Progenitor cell of endocrine pancreas (in vitro differentiated cells): ENCODE measurements around the gene RRP15. TPM values are rescaled to one million over a fixed set of nuclear protein-coding genes. Genes with fewer than 3 reads are reported as not detected.

Source experiments
- DNase-seq: peaks from one replicate; pipeline ENCODE4 v3.0.0; 2021; ENCODE audit warnings: low spot score; ENCODE audit not compliant: unreplicated experiment
- H3K27ac Mint-ChIP-seq: 2 replicates; pipeline ENCODE4 v1.8.0; 2021; ENCODE audit warnings: mild to moderate bottlenecking, moderate library complexity, mixed read lengths
- H3K27me3 Mint-ChIP-seq: 2 replicates; pipeline ENCODE4 v1.8.0; 2021; ENCODE audit warnings: mixed read lengths
- H3K36me3 Mint-ChIP-seq: 2 replicates; pipeline ENCODE4 v1.8.0; 2022; ENCODE audit warnings: mixed read lengths; ENCODE audit not compliant: insufficient read depth
- H3K4me1 Mint-ChIP-seq: 2 replicates; pipeline ENCODE4 v1.8.0; 2021; ENCODE audit warnings: low read depth, mixed read lengths
- H3K4me3 Mint-ChIP-seq: 2 replicates; pipeline ENCODE4 v1.8.0; 2021; ENCODE audit warnings: low read depth, mild to moderate bottlenecking, moderate library complexity, mixed read lengths
- H3K9me3 Mint-ChIP-seq: 2 replicates; pipeline ENCODE4 v1.8.0; 2021; ENCODE audit warnings: low read depth, mixed read lengths
- CTCF ChIP-seq: fragments of 200-600 bp; sonication (generic); IDR thresholded peaks from one replicate; pipeline ENCODE4 v1.5.0; 2021; ENCODE audit warnings: antibody characterized with exemption, mild to moderate bottlenecking; ENCODE audit not compliant: unreplicated experiment
- total RNA-seq: library from RNA; stranded (reverse); gene quantifications from 2 replicates; pipeline ENCODE4 v1.2.1, GENCODE V29; 2021

Gene RRP15
- total RNA-seq, 1 donor from 2014 or later, result 24.6 TPM

DNA sequence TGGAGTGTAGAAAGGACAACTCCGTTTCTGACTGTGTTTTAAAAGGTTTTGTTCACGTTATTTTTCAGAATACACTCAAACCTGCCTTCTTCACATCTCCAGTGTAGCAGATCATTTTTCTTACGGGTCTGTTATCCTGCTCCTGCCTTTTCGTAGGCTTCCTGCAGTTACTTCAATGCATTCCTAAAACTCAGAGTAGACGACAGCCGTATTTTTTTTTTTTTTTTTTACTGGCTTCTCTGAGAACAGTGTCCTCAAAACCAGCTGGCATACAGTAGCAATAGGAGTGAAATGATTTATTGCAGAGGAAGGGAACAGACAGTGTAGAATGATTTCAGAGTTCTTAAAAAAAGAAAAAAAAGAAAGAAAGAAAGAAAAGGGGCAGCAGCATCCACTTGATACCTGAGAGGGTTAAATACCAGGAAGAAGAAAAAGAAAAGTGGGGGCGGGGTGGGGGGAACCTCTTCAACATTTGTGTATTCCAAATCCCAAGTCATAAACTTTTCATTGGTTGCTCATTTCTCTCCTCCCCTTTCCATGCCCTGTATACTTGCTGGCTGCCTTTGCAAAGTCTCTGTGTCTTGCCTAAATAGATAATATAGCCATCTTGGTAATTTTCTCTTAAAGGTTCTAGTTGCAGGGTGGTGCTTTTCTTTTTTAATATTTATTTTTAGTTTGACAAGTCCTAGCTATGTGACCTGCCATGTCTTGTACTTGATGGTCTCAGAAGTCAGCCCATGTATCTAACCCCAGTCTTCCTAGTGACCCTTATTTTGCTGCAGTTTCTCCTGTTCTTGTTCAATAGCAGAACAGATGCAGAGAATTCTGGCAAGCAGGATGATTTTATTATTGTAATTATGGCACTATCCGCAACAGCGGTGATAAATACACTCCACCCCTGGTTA, 62.9 kb downstream of the RRP15 start:
- Mint-ChIP-seq H3K4me3 (no peak overlapping the region), H3K27ac (peak overlapping the region; percentile 90), H3K27me3 (no peaks in the 10 kb centered on the region), H3K4me1 (peaks cover 23% of the 10 kb centered on the region), H3K9me3 (no peaks in the 10 kb centered on the region), H3K36me3 (peaks cover 6% of the 10 kb centered on the region)
- TF ChIP-seq CTCF, result no peak
- DNase-seq, result no peak

- Mint-ChIP-seq H3K36me3 (peaks cover 11% of the 10 kb centered on the region), H3K4me1 (peaks cover 23% of the 10 kb centered on the region)
- TF ChIP-seq CTCF, result no peak
Observed at GRCh38 chr1:218348628-218349071, 63.6 kb downstream of the RRP15 start.

DNA sequence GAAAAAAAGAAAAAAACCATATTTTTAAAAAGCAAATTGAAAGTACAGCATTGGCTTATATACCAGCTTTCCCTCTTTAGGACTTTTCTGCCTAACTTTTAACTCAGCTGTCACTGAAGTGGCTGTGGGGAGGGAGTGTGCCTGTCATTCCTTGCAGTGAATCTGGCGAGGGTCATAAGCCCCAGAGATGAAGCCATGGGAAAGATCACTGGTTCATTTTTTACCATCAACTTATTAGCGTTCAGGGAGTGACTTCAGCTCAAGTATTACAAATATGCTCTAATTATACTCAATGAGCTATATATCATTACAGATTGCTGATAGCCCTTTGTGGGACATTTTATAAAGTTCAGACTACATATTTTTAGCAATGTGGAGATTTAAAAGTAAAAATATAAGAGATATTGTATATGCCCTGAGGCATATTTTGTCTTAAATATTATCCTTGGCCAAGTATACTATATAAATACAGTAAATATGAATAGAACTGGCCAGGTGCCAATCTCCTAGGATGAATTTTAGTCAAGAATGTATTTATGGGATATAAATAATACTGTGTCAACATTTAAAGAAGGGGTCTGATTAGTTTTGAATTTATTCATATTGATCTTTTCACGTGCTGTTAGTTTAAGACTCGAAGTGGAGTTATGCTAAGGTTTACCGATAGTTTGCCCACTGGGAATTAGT, 64.4 kb downstream of the RRP15 start:
- Mint-ChIP-seq H3K27ac (no peak overlapping the region), H3K27me3 (no peaks in the 10 kb centered on the region), H3K36me3 (peaks cover 11% of the 10 kb centered on the region), H3K4me3 (peak overlapping the region; percentile 53), H3K9me3 (no peaks in the 10 kb centered on the region), H3K4me1 (peaks cover 23% of the 10 kb centered on the region)
- no peak for TF ChIP-seq CTCF
- no peak for DNase-seq

More at GRCh38 chr1:218348628-218349071, 63.6 kb downstream of the RRP15 start:
- DNase-seq, result no peak
- H3K4me3 Mint-ChIP-seq, result no peak overlapping the region
- peak overlapping the region; percentile 90 for H3K27ac Mint-ChIP-seq
- H3K9me3 Mint-ChIP-seq, result no peaks in the 10 kb centered on the region
- no peaks in the 10 kb centered on the region for H3K27me3 Mint-ChIP-seq

- no peaks in the 10 kb centered on the region for H3K27me3 Mint-ChIP-seq
Observed at GRCh38 chr1:218350035-218350525, 65.0 kb downstream of the RRP15 start.

More at GRCh38 chr1:218350035-218350525, 65.0 kb downstream of the RRP15 start:
- no peak for TF ChIP-seq CTCF
- H3K9me3 Mint-ChIP-seq, result no peaks in the 10 kb centered on the region
- H3K4me1 Mint-ChIP-seq, result peaks cover 23% of the 10 kb centered on the region
- H3K36me3 Mint-ChIP-seq, result peaks cover 11% of the 10 kb centered on the region
- H3K27ac Mint-ChIP-seq, result no peak overlapping the region
- DNase-seq, result no peak
- peak overlapping the region; percentile 53 for H3K4me3 Mint-ChIP-seq
